ENCODE data around the gene MAP4K4. TPM values are rescaled to one million over a fixed set of nuclear protein-coding genes. Genes with fewer than 3 reads are reported as not detected.

The MAP4K4 gene
- total and polyA plus RNA-seq, 2 of the 13 experiments (the other 11 are each of a cell fraction or from before 2014, with no cell fraction given): 105 to 264 TPM

DNA sequence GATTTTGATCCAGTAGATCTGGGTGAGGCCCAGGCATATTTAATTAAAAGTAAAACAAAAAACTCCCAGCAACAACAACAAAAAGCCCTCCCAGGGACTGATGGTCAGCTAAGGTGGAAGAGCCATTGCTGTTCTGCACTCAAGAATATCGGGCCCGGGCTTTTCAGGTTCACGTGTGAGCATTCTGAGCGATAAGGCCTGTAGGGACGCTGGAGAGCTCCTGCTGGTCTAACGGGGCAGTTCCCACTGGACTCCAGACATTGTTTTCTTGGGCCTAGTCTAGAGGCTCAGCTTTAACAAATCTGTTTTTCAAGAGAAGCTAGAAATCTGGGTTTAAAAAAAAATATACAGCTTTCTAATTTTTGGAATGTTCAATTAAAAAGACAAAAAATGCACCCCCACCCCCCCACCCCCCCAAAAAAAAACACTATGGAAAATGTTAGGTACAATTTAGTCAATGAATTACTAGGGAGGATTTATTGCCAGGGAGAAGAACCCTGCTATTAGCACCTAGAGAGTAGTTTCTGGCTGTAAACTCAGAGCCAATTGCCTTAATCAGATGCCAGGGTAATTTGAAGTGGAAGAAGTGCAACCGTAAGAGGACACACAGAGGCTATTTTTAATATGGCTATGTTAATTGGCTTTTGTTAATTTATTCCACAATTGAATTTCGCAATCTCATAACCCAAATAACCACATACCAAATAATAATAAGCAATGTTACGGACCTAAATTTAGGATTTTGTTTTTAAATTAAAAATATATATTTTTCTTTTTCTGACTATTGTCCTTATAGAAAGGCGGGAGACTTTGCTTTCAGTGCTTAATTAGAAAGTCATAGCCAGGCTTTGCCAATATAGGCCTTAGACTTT is 78.9 kb downstream of the MAP4K4 start:
- H3K4me3 ChIP-seq (replicated peaks in 1 of 3; ENCODE audit: insufficient read depth in 1 of 3, low read depth in 2 of 3, low read length in 3 of 3): no peak overlapping the region
- DNase-seq (ENCODE audit: low spot score) (peak; percentile 30), ATAC-seq (peak; percentile 54), FAIRE-seq (no peak)
- peak; percentile 20; the same call in 1 of the 2 replicates for TF ChIP-seq CTCF (CRISPR knock-in tag; IDR thresholded peaks at IDR 0.05)
- TF ChIP-seq ZBTB37 (CRISPR knock-in tag; IDR thresholded peaks at IDR 0.05): no peak
- TF ChIP-seq SMC3 (IDR thresholded peaks at IDR 0.05; ENCODE audit: low read length): 0 out of 2 replicates have a peak, but pooled peaks have one; percentile 14
- TF ChIP-seq CEBPG (CRISPR knock-in tag; IDR thresholded peaks at IDR 0.05): peak; percentile 30; the same call in 1 of the 2 replicates
- no peak for TF ChIP-seq NONO (IDR thresholded peaks at IDR 0.05)
- no peak for TF ChIP-seq NONO (CRISPR knock-in tag; conservative IDR thresholded peaks at IDR 0.05)
- TF ChIP-seq, protein P1, sequence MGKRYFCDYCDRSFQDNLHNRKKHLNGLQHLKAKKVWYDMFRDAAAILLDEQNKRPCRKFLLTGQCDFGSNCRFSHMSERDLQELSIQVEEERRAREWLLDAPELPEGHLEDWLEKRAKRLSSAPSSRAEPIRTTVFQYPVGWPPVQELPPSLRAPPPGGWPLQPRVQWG (CRISPR knock-in tag; IDR thresholded peaks at IDR 0.05; ENCODE audit: borderline replicate concordance, low read depth): no peak
- TF ChIP-seq CEBPB (IDR thresholded peaks at IDR 0.05; ENCODE audit: borderline replicate concordance, low read depth, low read length): peak; percentile 89
- TF ChIP-seq RARG (CRISPR knock-in tag; IDR thresholded peaks at IDR 0.05; ENCODE audit: low read depth): no peak
- TF ChIP-seq ZFY (CRISPR knock-in tag; IDR thresholded peaks at IDR 0.05): 0 out of 2 replicates have a peak, but pooled peaks have one; percentile 29
- TF ChIP-seq CBX1 (IDR thresholded peaks at IDR 0.05; ENCODE audit: low read depth): no peak
- no peak for TF ChIP-seq ZNF777 (CRISPR knock-in tag; IDR thresholded peaks at IDR 0.05)
- H3K4me2 ChIP-seq (ENCODE audit: low read depth, low read length): no peak overlapping the region
- H4K20me1 ChIP-seq (ENCODE audit: insufficient read depth, low read length): peaks cover 80% of the 10 kb centered on the region
- no peaks in the 10 kb centered on the region for H3K27me3 ChIP-seq (ENCODE audit: control insufficient read depth in 1 of 2, insufficient read depth in 2 of 2, low read length in 2 of 2)
- intact Hi-C loops (cut with micrococcal nuclease; ENCODE audit: unreplicated experiment): no loop called here
- ChIA-PET POLR2A (interaction anchor here (1.1 to 1.6 kb wide), 3 partner anchors 9 to 13 kb away, joined by 3 to 6 read pairs (median 5); no protein-coding TSS in a partner anchor), CTCF (ENCODE audit: low intra/inter-chr PET ratio, low total read pairs) (interaction anchor here (1.1 kb wide), 1 partner anchor 54 kb away, joined by 3 read pairs; no protein-coding TSS in a partner anchor)
- 69% methylated on average over 10 of the region's 10 CpGs for WGBS (ENCODE audit: low lambda C conversion rate)
- H3K27ac ChIP-seq (ENCODE audit: extremely low read length, insufficient read depth, low read length): no peak overlapping the region
- no peak overlapping the region for H3K9ac ChIP-seq (ENCODE audit: insufficient read depth, low read depth, low read length)
- peaks cover 2 to 3% of the 10 kb centered on the region in 2 experiments; a peak in 3 of 5 replicates for H3K36me3 ChIP-seq (replicated peaks in 1 of 2; ENCODE audit: control insufficient read depth in 1 of 2, insufficient read depth in 2 of 2, low read length in 2 of 2)
- in situ Hi-C loops (cut with HindIII; ENCODE audit: extremely low pct_ligation_motif_present, low pct_unique_long_range_greater_than_20kb): no loop called here
- H3K4me1 ChIP-seq (ENCODE audit: insufficient read depth, low read length): peaks cover 100% of the 10 kb centered on the region
- BruUV-seq (replicated peaks): no TSS peak
- peaks cover 100% of the 10 kb centered on the region for H3K79me2 ChIP-seq (ENCODE audit: insufficient read depth, low read length)
- H3K9me3 ChIP-seq (ENCODE audit: low read length): no peaks in the 10 kb centered on the region
- H2AFZ ChIP-seq (ENCODE audit: low read length): no peak overlapping the region
